HepG2 (cell line): ENCODE data around the gene HMCN2. TPM values are rescaled to one million over a fixed set of nuclear protein-coding genes. Genes with fewer than 3 reads are reported as not detected.
A peak's percentile ranks its signal among the peaks of the same experiment; 100 is the strongest.

Experiments used
- ATAC-seq: fragments of 200-7000 bp; cut with Tn5 transposase; 3 replicates; pipeline ENCODE4 v1.9.1; 2020; ENCODE audit warnings: mild to moderate bottlenecking, moderate library complexity
- Bru-seq: library from RNA; stranded (reverse); fragments of 400-500 nt; gene quantifications from one replicate; lab custom pipeline; 2021; lab: Mats Ljungman, UMichigan
- BruChase-seq, 2 experiments: library from RNA; stranded (reverse); fragments of 400-500 nt; gene quantifications; one replicate each; lab custom pipeline; 2021; lab: Mats Ljungman, UMichigan
- BruUV-seq: library from RNA; stranded (reverse); fragments of 400-500 nt; replicated peaks from 2 replicates; lab custom pipeline; 2021; lab: Mats Ljungman, UMichigan
- CTCF ChIA-PET: fragments of 300-600 bp; formaldehyde crosslinking; extraction: SDS; loops from one replicate; lab custom pipeline; 2021; ENCODE audit warnings: low total read pairs, inconsistent platforms, low intra/inter-chr PET ratio; lab: Yijun Ruan, JAX
- POLR2A ChIA-PET: fragments of 350-600 bp; sonication (Branson Sonifier 250); formaldehyde crosslinking; loops from one replicate; lab custom pipeline; 2020; ENCODE audit warnings: antibody characterized with exemption, inconsistent platforms; lab: Yijun Ruan, JAX
- DNase-seq: peaks from one replicate; pipeline ENCODE4 v3.0.0-alpha.2; 2015; ENCODE audit warnings: low spot score
- FAIRE-seq: peaks from 3 replicates; lab custom pipeline; 2011; peaks lifted over from hg19 to GRCh38; lab: Jason Lieb, UNC
- H2AFZ ChIP-seq: one replicate; pipeline ENCODE4 v1.6.1; 2011; ENCODE audit warnings: low read length, inconsistent platforms
- H3K27ac ChIP-seq: fragments of 300-600 bp; 3 replicates; pipeline ENCODE4 v1.8.0; 2011; ENCODE audit warnings: mixed run types, mild to moderate bottlenecking, mixed read lengths, low read length, inconsistent platforms; ENCODE audit not compliant: insufficient read depth; ENCODE audit errors: extremely low read length
- H3K27me3 ChIP-seq, 2 experiments: fragments of 200-600 bp in 1 of 2; 2 replicates in 1 of 2; 3 replicates in 1 of 2; pipeline versions ENCODE4 v1.6.0 to v1.8.0; 2011; ENCODE audit warnings: low read length in 2 of 2, mild to moderate bottlenecking in 2 of 2, moderate library complexity in 2 of 2, inconsistent platforms in 1 of 2; ENCODE audit not compliant: insufficient read depth in 2 of 2, control insufficient read depth in 1 of 2
- H3K36me3 ChIP-seq, 2 experiments: fragments of 200-600 bp in 1 of 2; replicated peaks in 1 of 2; 2 replicates in 1 of 2; 3 replicates in 1 of 2; pipeline versions ENCODE4 v1.5.1 to v1.8.0; 2011; ENCODE audit warnings: low read length in 2 of 2, inconsistent platforms in 1 of 2; ENCODE audit not compliant: insufficient read depth in 2 of 2, control insufficient read depth in 1 of 2
- H3K4me1 ChIP-seq: 2 replicates; pipeline ENCODE4 v1.5.1; 2012; ENCODE audit warnings: low read length, inconsistent platforms; ENCODE audit not compliant: insufficient read depth
- H3K4me2 ChIP-seq: 2 replicates; pipeline ENCODE4 v1.6.0; 2011; ENCODE audit warnings: low read depth, low read length, inconsistent platforms
- H3K4me3 ChIP-seq, 3 experiments: fragments of 200-600 bp in 1 of 3; sonication (generic), shearing (Covaris generic) in 1 of 3; replicated peaks in 1 of 3; 2 replicates each; pipeline ENCODE4 v1.5.1; 2011 to 2016; ENCODE audit warnings: low read length in 3 of 3, inconsistent platforms in 2 of 3, low read depth in 2 of 3, mild to moderate bottlenecking in 2 of 3, control low read depth in 1 of 3, mixed read lengths in 1 of 3; ENCODE audit not compliant: insufficient read depth in 1 of 3
- H3K79me2 ChIP-seq: one replicate; pipeline ENCODE4 v1.6.1; 2011; ENCODE audit warnings: low read length, inconsistent platforms; ENCODE audit not compliant: insufficient read depth
- H3K9ac ChIP-seq: 2 replicates; pipeline ENCODE4 v1.6.0; 2011; ENCODE audit warnings: mild to moderate bottlenecking, low read depth, low read length, inconsistent platforms; ENCODE audit not compliant: insufficient read depth
- H3K9me3 ChIP-seq: 2 replicates; pipeline ENCODE4 v1.5.1; 2012; ENCODE audit warnings: mild to moderate bottlenecking, low read length
- H4K20me1 ChIP-seq: 2 replicates; pipeline ENCODE4 v1.6.0; 2011; ENCODE audit warnings: inconsistent platforms, mild to moderate bottlenecking, low read length, moderate library complexity; ENCODE audit not compliant: insufficient read depth
- EZH2 ChIP-seq: conservative IDR thresholded peaks from 2 replicates; pipeline ENCODE4 v1.6.1; 2012; ENCODE audit warnings: mild to moderate bottlenecking, low read depth, low read length, moderate library complexity
- SNAPC4 ChIP-seq: sonication (generic); formaldehyde crosslinking; IDR thresholded peaks from 2 replicates; pipeline ENCODE4 v1.4.0; 2020; ENCODE audit warnings: mild to moderate bottlenecking, missing genetic modification reagents
- ZNF281 ChIP-seq: sonication (generic); formaldehyde crosslinking; IDR thresholded peaks from 2 replicates; pipeline ENCODE4 v1.4.0; 2020; ENCODE audit warnings: missing genetic modification reagents, borderline replicate concordance
- WGBS: methylation state at CpG from one replicate; pipeline ENCODE4 v1.1.6; 2017; ENCODE audit warnings: low lambda C conversion rate; 5-methylcytosine and 5-hydroxymethylcytosine counted together
- in situ Hi-C: cut with HindIII; loops from 2 replicates; pipeline ENCODE4 v1.10.0; 2017; ENCODE audit warnings: low pct_unique_long_range_greater_than_20kb; ENCODE audit not compliant: extremely low pct_ligation_motif_present
- intact Hi-C: fragments of 100-400 bp; cut with micrococcal nuclease; formaldehyde crosslinking; loops from one replicate; pipeline ENCODE4 v1.10.0; 2022; ENCODE audit not compliant: unreplicated experiment
- long read RNA-seq, 2 experiments: library from RNA in 1 of 2; library from polyadenylated mRNA in 1 of 2; stranded (forward) in 1 of 2; unstranded in 1 of 2; transcript quantifications; one replicate each; pipeline ENCODE4 v2.0.0, GENCODE V29; 2019 to 2022
- polyA minus RNA-seq, 3 experiments: library from RNA; depleted of rRNA, polyadenylated mRNA; stranded (reverse); fragments of >200 nt; gene quantifications; 2 replicates each; pipeline ENCODE4 v1.2.3, GENCODE V29; 2011; ENCODE audit warnings: low replicate concordance in 1 of 3
- polyA plus RNA-seq, 8 experiments: library from polyadenylated mRNA; depleted of rRNA in 3 of 8; stranded (reverse) in 7 of 8; unstranded in 1 of 8; fragments of >200 nt; fragmentation: Illumina TruSeq in 4 of 8; extraction: Trizol in 4 of 8; gene quantifications; 2 replicates each; pipeline versions ENCODE4 v1.2.1 to v1.2.3, GENCODE V29; 2011 to 2016; ENCODE audit warnings: low read depth in 4 of 8, missing spikeins in 1 of 8, mixed read lengths in 1 of 8; ENCODE audit not compliant: insufficient read depth in 1 of 8
- total RNA-seq, 5 experiments: library from RNA; depleted of rRNA; stranded (reverse); fragments of >200 nt; fragmentation: Illumina TruSeq; extraction: Trizol; gene quantifications; 2 replicates each; pipeline ENCODE4 v1.2.3, GENCODE V29; 2016; ENCODE audit warnings: low read depth in 1 of 5

HMCN2 gene, protein sequence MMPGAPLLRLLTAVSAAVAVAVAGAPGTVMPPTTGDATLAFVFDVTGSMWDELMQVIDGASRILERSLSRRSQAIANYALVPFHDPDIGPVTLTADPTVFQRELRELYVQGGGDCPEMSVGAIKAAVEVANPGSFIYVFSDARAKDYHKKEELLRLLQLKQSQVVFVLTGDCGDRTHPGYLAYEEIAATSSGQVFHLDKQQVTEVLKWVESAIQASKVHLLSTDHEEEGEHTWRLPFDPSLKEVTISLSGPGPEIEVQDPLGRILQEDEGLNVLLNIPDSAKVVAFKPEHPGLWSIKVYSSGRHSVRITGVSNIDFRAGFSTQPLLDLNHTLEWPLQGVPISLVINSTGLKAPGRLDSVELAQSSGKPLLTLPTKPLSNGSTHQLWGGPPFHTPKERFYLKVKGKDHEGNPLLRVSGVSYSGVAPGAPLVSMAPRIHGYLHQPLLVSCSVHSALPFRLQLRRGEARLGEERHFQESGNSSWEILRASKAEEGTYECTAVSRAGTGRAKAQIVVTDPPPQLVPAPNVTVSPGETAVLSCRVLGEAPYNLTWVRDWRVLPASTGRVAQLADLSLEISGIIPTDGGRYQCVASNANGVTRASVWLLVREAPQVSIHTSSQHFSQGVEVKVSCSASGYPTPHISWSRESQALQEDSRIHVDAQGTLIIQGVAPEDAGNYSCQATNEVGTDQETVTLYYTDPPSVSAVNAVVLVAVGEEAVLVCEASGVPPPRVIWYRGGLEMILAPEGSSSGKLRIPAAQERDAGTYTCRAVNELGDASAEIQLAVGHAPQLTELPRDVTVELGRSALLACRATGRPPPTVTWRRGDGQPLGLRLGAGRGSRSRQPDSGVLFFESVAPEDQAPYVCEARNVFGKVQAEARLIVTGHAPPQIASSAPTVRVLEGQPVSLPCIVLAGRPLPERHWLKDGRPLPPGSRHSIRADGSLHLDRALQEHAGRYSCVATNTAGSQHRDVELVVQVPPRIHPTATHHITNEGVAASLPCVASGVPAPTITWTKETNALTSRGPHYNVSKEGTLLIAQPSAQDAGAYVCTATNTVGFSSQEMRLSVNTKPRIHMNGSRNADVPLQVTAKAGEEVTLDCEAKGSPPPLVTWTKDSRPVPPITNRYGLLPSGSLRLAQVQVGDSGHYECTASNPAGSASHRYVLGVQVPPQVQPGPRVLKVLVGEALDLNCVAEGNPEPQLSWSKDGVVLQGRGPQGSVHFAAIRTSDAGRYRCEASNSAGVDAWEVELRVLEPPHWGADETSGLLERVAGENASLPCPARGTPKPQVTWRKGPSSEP (N-terminal part only)
- total RNA-seq (2016; rRNA removed; fragmentation: Illumina TruSeq; extraction: Trizol) (0.09 TPM in 1 of 2 replicates, not detected in the other), polyA plus RNA-seq (2011; rRNA removed) (0.09 TPM in 1 of 2 replicates, not detected in the other), polyA minus RNA-seq (2011; rRNA and poly(A)+ RNA removed; ENCODE audit: low replicate concordance) (0.35 TPM in 1 of 2 replicates, not detected in the other), Bru-seq, nascent RNA (percentile 1 among the genes with signal in this experiment), BruChase-seq, experiment 1, labeled RNA remaining after a 6-hour chase (percentile 2 among the genes with signal in this experiment), BruChase-seq, experiment 2, labeled RNA remaining after a 2-hour chase (not detected)
- 0.09 TPM in 1 of 2 replicates, not detected in the other for total RNA-seq (2016; cell fraction: cytosol; rRNA removed; fragmentation: Illumina TruSeq; extraction: Trizol; ENCODE audit: low read depth)
- total RNA-seq (2016; cell fraction: insoluble cytoplasmic fraction; rRNA removed; fragmentation: Illumina TruSeq; extraction: Trizol), result 0.02 TPM in 1 of 2 replicates, not detected in the other
- not detected in 2 replicates for total RNA-seq (2016; cell fraction: membrane; rRNA removed; fragmentation: Illumina TruSeq; extraction: Trizol)
- total RNA-seq (2016; cell fraction: nucleus; rRNA removed; fragmentation: Illumina TruSeq; extraction: Trizol), result not detected in 2 replicates
- polyA plus RNA-seq (2011; cell fraction: cytosol; rRNA removed), result 0.01 TPM in 1 of 2 replicates, not detected in the other
- polyA plus RNA-seq (2011; cell fraction: nucleus; rRNA removed), result 0.06 and 0.14 TPM in 2 replicates
- polyA plus RNA-seq (2012), result not detected in 2 replicates
- not detected in 2 replicates for polyA plus RNA-seq (2016; cell fraction: cytosol; fragmentation: Illumina TruSeq; extraction: Trizol; ENCODE audit: low read depth)
- not detected in 2 replicates for polyA plus RNA-seq (2016; cell fraction: insoluble cytoplasmic fraction; fragmentation: Illumina TruSeq; extraction: Trizol; ENCODE audit: low read depth)
- not detected in 2 replicates for polyA plus RNA-seq (2016; cell fraction: membrane; fragmentation: Illumina TruSeq; extraction: Trizol; ENCODE audit: low read depth)
- polyA plus RNA-seq (2016; cell fraction: nucleus; fragmentation: Illumina TruSeq; extraction: Trizol; ENCODE audit: insufficient read depth, low read depth), result not detected in 2 replicates
- polyA minus RNA-seq (2011; cell fraction: cytosol; rRNA and poly(A)+ RNA removed), result not detected in 2 replicates
- polyA minus RNA-seq (2011; cell fraction: nucleus; rRNA and poly(A)+ RNA removed), result not detected in 2 replicates
- long read RNA-seq, experiment 1, result 0 reads
- long read RNA-seq, experiment 2, result 0 reads

DNA sequence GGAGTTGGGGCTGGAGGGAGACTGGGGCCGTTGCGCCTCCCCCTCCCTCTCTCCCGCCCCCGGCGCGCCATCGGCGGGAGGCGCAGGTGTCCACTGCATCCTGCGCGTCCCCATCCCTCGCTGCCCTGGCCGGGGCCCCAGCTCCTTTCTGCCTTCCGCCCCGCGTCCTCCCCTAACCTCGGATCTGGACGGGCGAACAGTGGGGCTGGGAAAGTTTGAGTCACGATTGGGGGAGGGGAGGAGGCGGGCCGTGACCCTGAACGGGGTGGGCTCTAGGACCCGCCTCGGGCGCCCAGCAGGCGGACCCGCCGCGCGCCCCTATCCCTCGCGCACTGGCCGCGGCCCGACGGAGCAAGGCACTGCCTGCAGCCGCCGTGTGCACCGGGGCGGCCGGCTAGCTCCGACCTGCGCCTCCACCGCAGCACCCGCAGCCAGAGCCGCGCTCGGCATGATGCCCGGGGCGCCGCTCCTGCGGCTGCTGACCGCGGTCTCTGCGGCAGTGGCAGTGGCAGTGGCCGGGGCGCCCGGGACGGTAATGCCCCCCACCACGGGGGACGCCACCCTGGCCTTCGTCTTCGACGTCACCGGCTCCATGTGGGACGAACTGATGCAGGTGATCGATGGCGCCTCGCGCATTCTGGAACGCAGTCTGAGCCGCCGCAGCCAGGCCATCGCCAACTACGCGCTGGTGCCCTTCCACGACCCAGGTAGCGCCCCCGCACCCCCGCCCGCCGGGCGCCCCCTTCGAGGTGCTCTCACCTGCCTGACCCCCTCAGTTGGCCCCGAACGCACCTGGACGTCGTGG lies at the start of gene HMCN2:
TSS of gene HMCN2 (plus strand) at position 330 of the 805 bp plus-strand sequence. CDS start at position 449, 119 bp downstream.
- in situ Hi-C loops, result no loop called here
- Histone ChIP-seq H3K9ac (no peak within 1 kb of the TSS), H4K20me1 (no peaks in the 10 kb centered on the region), H3K4me3 (no peak within 1 kb of the TSS; a peak in 1 of 6 replicates), H3K4me2 (peak within 1 kb of the TSS; percentile 27; the same call in 1 of the 2 replicates), H3K79me2 (no peaks in the 10 kb centered on the region), H2AFZ (no peak within 1 kb of the TSS), H3K27me3 (peaks cover 6 to 70% of the 10 kb centered on the region in 2 experiments; a peak in 4 of 5 replicates), H3K27ac (no peak within 1 kb of the TSS), H3K9me3 (no peaks in the 10 kb centered on the region), H3K36me3 (no peaks in the 10 kb centered on the region), H3K4me1 (peaks cover 39% of the 10 kb centered on the region)
- intact Hi-C loops, result no loop called here
- CTCF ChIA-PET, result no interaction called here
- ATAC-seq, result peak; percentile 72
- POLR2A ChIA-PET, result interaction anchor here (0.6 kb wide), 1 partner anchor 467 kb away, joined by 4 read pairs; no protein-coding TSS in a partner anchor
- DNase-seq, result no peak
- no peak for FAIRE-seq
- WGBS, result 17% methylated on average over 9 of the region's 89 CpGs
- no TSS peak for BruUV-seq
- TF ChIP-seq EZH2 (0 out of 2 replicates have a peak, but pooled peaks have one; percentile 30), ZNF281 (CRISPR knock-in tag) (0 out of 2 replicates have a peak, but pooled peaks have one; percentile 25), SNAPC4 (CRISPR knock-in tag) (no peak)
